SHP77 (cell line): ENCODE data around the gene DEFB132.

ENCODE experiments used
- DNase-seq, 2 experiments: peaks; one replicate each; lab custom pipeline; 2025; lab: John Stamatoyannopoulos, UW

The DEFB132 gene

GRCh38 chr20:297098-297924 lies 39.8 kb downstream of the DEFB132 start, which contains the start of gene ZCCHC3:
ZCCHC3 (plus strand) TSS chr20:297570; CDS start chr20:297587, 17 bp downstream.
- DNase-seq: peak; percentile 92 to 93

GRCh38 chr20:297925-298775 lies 40.6 kb downstream of the DEFB132 start:
- DNase-seq: peak; percentile 56 to 77

- DNase-seq: no peak
Observed at GRCh38 chr20:298776-299391, 41.4 kb downstream of the DEFB132 start.

- no peak for DNase-seq
Observed at GRCh38 chr20:300345-300990, 42.9 kb downstream of the DEFB132 start.

- DNase-seq: no peak
Observed at GRCh38 chr20:301886-302848, 44.6 kb downstream of the DEFB132 start.

- no peak for DNase-seq
Observed at GRCh38 chr20:305745-306144, 48.2 kb downstream of the DEFB132 start.

- no peak for DNase-seq
Observed at GRCh38 chr20:308427-309038, 51.0 kb downstream of the DEFB132 start.

GRCh38 chr20:309306-309840 lies 51.8 kb downstream of the DEFB132 start:
- peak in 1 of 2 experiments; percentile 29 for DNase-seq

GRCh38 chr20:309841-310644 lies 52.5 kb downstream of the DEFB132 start:
- peak; percentile 100 for DNase-seq

- DNase-seq: no peak
Observed at GRCh38 chr20:310645-311044, 53.1 kb downstream of the DEFB132 start.
